HG02678 (cell line): ENCODE results near the gene TRIM67.
"Not testable (repeated sequence)": the region's sequence is repeated elsewhere in the genome, so short reads cannot be mapped to it uniquely, and the experiment has no call there.

Experiments used
- ATAC-seq: cut with Tn5 transposase; IDR thresholded peaks from one replicate; pipeline ENCODE4 v1.9.1; 2021; ENCODE audit warnings: mild to moderate bottlenecking, moderate library complexity; ENCODE audit not compliant: unreplicated experiment

The TRIM67 gene

GRCh38 chr1:231203259-231204057 lies 41.6 kb downstream of the TRIM67 start:
- no peak for ATAC-seq

GRCh38 chr1:231206856-231207255 lies 45.0 kb downstream of the TRIM67 start:
- no peak for ATAC-seq

GRCh38 chr1:231207437-231207836 lies 45.6 kb downstream of the TRIM67 start:
- no peak for ATAC-seq

DNA sequence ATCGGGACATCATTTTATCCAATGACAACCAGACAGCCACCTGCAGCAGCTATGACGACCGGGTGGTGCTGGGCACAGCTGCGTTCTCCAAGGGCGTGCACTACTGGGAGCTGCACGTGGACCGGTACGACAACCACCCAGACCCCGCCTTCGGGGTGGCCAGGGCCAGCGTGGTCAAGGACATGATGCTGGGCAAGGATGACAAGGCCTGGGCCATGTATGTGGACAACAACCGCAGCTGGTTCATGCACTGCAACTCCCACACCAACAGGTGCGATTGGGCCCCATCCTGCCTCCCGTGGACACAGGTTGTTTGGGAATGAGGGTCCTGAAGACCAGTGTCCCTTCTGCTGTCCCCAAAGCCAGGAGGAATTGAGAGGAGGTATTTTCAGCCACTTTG lies 47.1 kb downstream of the TRIM67 start:
- ATAC-seq, result no peak

GRCh38 chr1:231209531-231209930 lies 47.7 kb downstream of the TRIM67 start:
- ATAC-seq, result no peak

- ATAC-seq, result no peak
Observed at GRCh38 chr1:231210126-231210525, 48.3 kb downstream of the TRIM67 start.

DNA sequence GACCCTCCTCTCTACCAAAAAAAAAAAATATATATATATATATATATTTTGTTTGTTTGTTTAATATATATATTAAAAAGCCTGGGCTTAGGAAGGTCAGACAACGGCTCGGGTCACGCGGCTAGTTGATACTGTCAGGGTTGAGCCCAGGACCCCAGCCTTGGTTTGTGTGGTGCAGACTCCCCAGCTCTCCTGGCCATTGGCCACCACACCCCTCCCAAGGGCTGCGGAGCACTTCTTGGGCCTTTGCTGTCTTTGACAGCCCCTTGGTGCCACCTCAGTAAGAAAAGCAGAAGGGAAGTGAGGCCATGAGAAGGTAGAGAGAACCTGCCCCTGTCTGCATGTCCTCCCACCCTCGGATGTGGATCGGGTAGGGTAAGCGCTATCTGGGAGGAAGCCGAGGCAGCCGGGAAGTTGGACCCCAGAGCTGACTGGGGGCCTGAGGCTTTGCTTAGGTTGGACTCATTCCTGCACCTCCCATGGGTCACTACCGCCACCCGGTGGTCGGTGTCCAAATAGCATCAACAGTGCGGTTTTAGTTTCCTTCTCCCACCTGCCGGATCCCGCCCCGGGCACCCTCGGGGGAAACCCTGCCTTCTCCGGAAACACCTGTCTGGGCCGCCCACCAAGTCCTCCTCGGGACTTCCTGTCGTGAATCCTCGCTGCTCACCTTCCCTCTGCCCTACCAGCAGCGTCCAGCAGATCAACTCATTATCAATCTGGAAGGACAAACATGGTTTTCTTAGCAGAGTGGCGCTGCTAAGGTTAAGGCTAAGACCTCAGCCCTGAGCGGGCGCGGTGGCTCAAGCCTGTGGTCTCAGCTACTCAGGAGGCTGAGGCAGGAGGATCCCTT lies 49.4 kb downstream of the TRIM67 start:
- peak; percentile 90 for ATAC-seq

DNA sequence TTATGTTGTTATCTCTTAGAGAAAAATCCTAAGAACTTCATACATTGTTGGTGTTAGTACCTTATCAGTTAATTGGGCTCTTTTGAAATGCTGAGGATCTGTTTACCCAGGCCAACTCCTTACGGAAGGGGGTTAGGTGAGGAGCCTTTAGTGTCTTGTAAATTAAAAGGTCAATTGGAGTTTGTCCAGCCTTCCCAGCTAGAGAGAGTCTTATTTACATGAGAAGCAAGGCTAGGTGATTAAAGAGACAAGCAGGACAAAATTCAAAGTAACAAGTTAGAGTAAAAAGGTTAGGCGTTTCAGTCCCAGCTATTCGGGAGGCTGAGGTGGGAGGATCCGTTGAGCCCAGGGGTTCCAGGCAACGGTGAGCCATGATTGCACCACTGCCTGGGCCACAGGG lies 50.4 kb downstream of the TRIM67 start:
- ATAC-seq, result not testable (repeated sequence)

GRCh38 chr1:231213831-231214573 lies 52.1 kb downstream of the TRIM67 start:
- no peak for ATAC-seq

DNA sequence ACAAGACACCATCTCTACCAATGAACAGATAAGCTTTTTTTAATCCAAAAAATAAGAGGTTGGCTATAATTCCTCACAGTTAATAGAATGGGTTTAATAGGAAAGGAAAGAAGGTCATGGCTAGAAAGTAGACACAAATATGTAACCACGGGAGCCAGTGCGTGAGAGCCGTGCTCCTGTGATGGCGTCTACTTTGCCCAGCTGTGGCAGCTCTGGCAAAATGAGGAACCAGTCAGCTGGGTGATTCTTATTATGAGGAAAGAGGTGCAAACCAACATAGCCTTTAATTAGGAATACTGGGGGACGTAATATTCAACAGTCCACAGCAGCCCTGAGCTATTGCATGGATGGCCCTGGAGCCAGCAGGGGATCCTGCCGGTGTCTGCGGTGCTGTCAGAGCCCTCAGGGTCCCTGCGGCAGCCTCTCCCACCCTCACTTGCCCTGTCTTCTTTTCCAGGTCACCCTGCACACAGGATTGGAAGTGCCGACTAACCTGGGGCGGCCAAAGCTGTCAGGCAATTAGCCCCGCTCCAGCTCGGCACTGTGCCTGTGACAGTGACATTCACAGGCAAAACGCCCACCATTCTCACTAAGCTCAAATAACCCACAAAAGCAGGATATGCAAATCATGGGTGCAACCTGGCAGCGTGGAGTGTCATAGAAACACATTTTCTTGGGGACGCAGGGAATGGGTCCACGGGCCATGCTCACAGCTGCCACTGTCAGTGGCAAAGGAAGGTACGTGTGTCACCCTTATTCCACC lies 53.2 kb downstream of the TRIM67 start:
- no peak for ATAC-seq

DNA sequence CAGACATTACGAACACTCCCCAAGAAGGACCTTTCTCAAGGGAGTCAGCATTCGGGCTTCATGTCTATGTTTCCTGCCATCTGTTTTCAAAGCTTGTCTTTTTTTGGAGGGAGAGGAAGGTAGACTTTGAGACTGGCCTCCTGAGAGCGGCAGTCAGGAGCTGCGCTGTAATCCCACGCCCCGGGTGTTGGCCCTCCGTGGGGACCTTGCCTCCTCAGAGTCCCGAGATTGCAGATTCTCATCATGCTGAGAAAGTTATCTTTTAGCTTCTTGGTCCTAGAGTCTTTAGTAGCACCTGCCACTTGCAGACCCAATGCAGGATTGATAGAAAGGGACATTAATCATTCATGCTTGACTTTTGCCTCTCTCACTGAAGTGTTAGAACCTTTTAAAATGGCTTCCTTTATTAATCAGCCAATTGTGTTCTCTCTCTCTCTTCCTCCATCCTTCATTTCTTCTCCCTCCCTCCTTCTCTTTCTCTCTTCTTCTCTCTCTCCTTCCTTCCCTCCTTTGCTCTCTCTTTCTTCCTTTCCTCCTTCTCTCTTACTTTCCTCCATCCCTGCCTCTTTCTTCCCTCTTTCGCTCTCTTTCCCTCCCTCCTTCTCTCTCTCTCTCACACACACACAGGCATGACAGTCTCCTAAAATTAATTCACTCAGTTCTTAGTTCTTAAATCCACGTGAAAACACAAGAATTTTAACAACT lies 54.0 kb downstream of the TRIM67 start:
- ATAC-seq, result no peak

- ATAC-seq, result no peak
Observed at GRCh38 chr1:231216498-231216897, 54.6 kb downstream of the TRIM67 start.

GRCh38 chr1:231217056-231217455 lies 55.2 kb downstream of the TRIM67 start:
- ATAC-seq, result no peak

GRCh38 chr1:231218078-231218477 lies 56.2 kb downstream of the TRIM67 start:
- ATAC-seq, result no peak

DNA sequence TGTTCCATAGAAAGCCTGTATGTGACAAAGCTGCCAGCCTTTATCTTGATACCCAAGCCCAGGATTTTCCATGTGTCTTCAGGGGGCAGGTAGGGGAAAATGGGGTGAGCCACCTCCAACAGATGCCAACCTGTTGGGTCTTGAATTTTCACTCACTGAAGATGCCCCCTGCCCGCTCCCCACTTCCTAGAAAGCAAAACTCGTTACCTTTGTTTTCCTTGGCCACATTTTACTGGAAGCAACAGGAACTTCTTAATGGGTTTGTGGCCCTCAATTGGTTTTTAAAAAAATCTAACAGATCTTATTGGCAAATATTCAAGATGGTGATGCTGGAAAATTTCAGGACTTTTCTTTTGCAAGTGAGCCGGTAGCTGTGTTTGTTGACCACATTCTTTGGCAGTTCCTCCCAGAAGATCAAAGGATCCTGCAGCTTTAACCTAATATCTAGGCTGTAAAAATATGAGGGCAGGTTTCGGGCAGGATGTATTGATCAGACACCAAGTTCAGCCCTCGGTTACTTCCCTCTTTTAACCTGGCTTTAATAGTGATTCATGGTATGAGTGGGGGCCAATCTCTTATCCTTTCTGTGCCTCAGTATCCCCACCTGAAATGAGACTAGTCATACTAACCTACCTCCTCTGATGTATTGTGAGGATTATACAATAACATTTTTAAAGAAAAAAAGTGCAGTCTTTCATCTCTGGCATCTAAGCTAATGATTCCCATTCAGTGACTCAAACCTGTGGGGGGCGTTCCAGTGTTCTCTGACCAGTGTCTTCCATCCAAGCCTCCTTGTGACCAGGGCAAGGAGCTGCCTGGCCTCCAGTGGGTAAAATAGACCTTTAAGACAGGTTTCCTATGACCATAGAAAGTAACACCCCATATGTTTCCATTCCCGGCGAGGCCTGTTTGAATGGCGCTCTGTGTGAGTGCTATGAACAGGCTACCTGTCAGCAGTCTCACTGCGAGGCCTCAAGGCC lies 57.9 kb downstream of the TRIM67 start:
- no peak for ATAC-seq

DNA sequence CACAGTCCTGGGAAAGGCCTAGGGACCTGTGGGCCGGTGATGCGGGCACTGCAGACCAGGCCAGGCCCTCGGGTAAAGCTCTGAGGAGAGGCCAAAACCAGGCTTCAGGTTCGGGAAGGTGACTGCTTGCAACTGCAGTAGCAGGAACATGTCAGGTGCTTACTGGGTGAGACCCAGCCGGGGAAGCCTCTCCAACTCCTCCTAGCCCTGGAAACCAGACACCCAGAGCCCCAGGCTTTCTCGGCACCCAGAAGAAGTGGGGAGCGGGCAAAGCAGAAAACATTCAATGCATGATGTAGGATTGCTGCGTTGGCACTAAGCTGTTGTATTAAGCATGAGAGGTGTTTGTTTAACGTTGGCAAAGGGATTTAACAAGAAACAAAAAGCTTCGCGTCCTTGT lies 58.9 kb downstream of the TRIM67 start:
- ATAC-seq, result no peak

- no peak for ATAC-seq
Observed at GRCh38 chr1:231226156-231226555, 64.3 kb downstream of the TRIM67 start.

GRCh38 chr1:231231511-231231910 lies 69.7 kb downstream of the TRIM67 start:
- ATAC-seq, result no peak
